IPS-11a (cell line): Measurements from ENCODE around the gene SPSB2.

Source experiments
- H3K4me3 ChIP-seq: one replicate; pipeline ENCODE4 v1.5.1; 2013; ENCODE audit warnings: low read depth, low read length, control low read depth

The SPSB2 gene

GRCh38 chr12:6821591-6822425, 51.3 kb downstream of the SPSB2 start, which contains the start of gene GPR162:
Gene GPR162 (plus strand): TSS chr12:6821821. CDS start chr12:6823899, 2,078 bp downstream.
- H3K4me3 ChIP-seq = peak within 1 kb of the TSS; percentile 60
